ENCODE results near the gene CAMSAP1.

Gene CAMSAP1

DNA sequence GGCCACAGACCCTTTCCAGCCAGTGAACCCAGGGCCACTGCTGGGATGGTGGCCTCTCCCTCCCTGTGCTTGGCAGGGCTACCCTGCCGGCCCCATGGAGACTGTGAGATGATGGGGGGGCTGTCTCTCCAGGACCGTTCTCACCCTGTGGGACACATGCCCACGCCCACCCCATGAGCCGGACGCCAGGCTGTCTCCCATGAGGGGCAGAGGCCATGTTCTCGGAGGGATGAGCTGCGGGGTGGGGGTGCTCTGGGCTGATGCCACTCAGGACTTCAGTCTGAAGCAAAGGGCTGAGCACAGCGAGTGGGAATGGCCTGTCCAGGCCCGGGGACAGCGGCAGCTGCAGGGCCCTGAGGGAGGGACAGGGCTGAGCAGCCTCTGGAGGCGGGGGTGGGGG, 116.5 kb downstream of the CAMSAP1 start:
- H3K4me3 ChIP-seq (ENCODE audit: low read depth, low read length) = no peak overlapping the region
- TF ChIP-seq, protein P1, sequence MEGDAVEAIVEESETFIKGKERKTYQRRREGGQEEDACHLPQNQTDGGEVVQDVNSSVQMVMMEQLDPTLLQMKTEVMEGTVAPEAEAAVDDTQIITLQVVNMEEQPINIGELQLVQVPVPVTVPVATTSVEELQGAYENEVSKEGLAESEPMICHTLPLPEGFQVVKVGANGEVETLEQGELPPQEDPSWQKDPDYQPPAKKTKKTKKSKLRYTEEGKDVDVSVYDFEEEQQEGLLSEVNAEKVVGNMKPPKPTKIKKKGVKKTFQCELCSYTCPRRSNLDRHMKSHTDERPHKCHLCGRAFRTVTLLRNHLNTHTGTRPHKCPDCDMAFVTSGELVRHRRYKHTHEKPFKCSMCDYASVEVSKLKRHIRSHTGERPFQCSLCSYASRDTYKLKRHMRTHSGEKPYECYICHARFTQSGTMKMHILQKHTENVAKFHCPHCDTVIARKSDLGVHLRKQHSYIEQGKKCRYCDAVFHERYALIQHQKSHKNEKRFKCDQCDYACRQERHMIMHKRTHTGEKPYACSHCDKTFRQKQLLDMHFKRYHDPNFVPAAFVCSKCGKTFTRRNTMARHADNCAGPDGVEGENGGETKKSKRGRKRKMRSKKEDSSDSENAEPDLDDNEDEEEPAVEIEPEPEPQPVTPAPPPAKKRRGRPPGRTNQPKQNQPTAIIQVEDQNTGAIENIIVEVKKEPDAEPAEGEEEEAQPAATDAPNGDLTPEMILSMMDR (IDR thresholded peaks at IDR 0.05; ENCODE audit: control insufficient read depth, extremely low read depth, insufficient read depth) = no peak
- no peak for DNase-seq (ENCODE audit: low read depth)

DNA sequence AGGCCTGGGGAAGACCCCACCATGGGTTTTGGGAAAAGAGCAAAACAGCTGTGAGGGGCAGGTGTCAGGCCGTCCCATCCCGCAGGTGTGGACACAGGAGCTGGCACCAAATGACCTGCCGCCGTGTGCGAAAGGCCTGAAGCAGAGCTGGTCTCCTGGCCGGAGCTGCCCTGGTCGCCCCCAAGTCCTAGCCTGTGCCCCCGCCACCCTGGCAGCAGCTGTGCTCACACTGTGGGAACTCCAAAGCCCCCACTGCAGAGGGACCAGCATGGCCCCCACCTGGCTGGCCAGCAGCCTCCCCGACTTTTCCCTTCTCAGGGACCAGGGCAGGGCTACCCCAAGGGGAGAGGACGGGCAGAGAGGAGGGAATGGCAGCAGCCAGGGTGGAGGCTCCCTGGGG, 117.0 kb downstream of the CAMSAP1 start:
- TF ChIP-seq, protein P1 (IDR thresholded peaks at IDR 0.05; ENCODE audit: control insufficient read depth, extremely low read depth, insufficient read depth) = no peak
- no peak for DNase-seq (ENCODE audit: low read depth)
- no peak overlapping the region for H3K4me3 ChIP-seq (ENCODE audit: low read depth, low read length)

DNA sequence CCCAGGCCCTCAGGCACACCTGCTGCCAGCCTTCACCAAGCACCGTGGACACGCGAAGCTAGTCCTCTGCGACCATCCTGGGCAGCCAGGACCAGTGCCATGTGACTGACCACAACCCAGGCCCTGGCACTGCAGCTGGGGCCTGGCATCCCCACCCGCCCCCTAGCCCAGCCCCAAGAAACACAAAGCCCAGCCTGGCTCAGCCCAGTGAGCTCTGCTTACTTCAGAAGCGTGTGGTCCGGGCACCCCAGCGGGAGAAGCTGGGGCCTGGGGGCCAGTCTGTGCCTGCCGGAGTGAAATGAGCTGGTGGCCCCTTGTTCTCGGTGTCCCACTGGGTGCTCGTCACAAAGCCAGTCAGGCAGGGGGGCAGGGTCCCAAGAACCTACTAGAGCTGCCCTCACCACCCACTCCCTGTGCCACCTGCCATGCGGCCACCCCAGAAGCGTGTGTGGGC, 117.5 kb downstream of the CAMSAP1 start:
- TF ChIP-seq, protein P1 (IDR thresholded peaks at IDR 0.05; ENCODE audit: control insufficient read depth, extremely low read depth, insufficient read depth) = no peak
- no peak overlapping the region for H3K4me3 ChIP-seq (ENCODE audit: low read depth, low read length)
- DNase-seq (ENCODE audit: low read depth) = no peak

DNA sequence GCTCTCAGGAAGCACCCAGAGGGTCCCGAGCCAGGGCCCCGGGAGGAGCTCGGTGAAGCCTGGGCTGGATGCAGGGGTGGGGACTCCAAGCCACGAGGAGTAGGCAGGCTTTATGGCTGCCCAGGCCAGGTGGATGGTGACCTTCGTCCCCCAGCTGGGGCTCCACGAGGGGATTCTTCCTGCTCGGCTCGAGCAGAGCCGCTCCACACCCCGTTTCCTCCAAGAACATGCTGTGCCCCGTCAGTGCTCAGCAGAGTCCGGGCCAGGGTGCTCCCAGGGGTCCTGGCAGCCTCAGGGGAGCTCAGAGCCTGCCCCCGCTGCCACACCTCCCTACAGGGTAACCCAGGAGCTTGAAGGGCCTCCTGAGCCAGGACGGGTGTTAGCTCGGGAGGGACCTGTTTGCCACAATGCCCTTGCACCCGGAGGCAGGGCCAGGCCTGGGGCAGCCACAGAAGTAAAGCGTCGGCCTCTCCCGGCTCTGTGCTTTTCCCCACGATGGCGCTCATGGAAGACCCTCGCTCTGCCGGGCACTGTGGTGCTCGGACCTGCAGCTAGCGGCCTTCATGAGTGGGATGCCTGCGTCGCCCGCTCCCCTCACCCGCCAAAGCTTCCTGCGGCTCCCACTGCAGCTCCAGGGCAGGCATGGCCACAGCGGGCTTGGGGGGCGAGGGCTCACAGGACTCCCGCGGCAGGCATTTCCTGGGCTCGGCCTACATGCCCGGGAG, 118.6 kb downstream of the CAMSAP1 start:
- no peak overlapping the region for H3K4me3 ChIP-seq (ENCODE audit: low read depth, low read length)
- TF ChIP-seq, protein P1 (IDR thresholded peaks at IDR 0.05; ENCODE audit: control insufficient read depth, extremely low read depth, insufficient read depth) = no peak
- no peak for DNase-seq (ENCODE audit: low read depth)

DNA sequence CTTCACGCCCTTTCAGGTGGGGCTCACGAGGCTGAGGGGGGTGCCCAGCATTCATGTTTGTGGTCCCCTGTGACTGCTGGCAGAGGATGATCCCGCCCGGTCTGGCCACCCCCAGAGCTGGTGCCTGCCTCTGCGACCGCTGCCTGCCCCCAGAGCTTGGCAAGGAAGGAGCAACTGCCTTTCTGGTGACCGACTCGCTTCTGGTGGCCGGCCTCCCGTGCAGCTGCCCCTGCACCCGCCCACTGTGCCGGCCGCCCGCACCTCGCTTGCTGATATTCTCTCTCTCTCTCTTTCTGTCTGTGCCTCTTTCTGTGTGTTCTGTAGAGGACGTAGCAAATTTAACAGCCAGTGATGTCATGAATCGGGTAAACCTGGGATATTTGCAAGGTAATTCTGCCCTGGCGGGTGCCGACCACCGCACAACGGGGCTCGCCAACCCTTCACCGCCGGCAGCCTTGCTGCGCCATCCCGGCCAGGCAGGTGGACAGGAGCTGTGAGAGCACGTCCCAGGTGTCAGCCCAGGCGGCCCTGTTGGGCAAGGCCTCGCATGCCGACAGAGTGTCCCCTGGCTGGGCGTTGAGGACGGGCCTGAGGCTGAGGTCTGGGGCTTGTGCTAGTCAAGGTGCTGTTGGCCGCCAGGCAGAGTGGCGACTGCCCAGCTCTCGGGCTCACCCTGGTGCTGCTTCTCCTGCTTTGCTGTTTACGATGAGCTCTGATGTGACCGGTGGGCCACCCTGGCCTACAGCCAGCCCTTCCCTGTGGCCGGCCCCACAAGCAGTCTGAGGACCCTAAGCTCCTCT, 119.4 kb downstream of the CAMSAP1 start:
- TF ChIP-seq, protein P1 (IDR thresholded peaks at IDR 0.05; ENCODE audit: control insufficient read depth, extremely low read depth, insufficient read depth) = no peak
- no peak for DNase-seq (ENCODE audit: low read depth)
- H3K4me3 ChIP-seq (ENCODE audit: low read depth, low read length) = no peak overlapping the region

DNA sequence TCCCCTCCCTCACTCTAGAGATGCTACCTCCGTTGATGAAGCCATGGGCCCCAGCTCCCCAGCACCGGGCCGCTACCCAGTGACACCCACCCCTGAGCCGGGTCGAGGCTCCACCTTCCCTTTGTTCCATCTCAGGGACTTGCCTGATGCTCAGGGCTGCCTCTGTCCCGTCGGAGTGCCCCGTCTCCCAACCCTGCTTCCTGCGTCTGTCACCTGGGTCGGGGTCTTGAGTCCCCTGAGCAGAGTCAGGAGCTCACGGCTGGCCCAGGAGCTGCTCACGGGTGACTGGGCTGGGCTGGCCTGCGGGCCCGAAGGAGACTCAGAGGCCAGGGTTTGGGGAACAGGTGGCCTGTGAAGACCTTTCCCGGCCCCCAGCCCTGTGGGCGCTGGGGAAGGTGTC, 120.0 kb downstream of the CAMSAP1 start:
- TF ChIP-seq, protein P1 (IDR thresholded peaks at IDR 0.05; ENCODE audit: control insufficient read depth, extremely low read depth, insufficient read depth) = no peak
- DNase-seq (ENCODE audit: low read depth) = no peak
- no peak overlapping the region for H3K4me3 ChIP-seq (ENCODE audit: low read depth, low read length)
